Suprapubic skin (tissue), 4 donors: ENCODE results near the gene CEP112. TPM values are rescaled to one million over a fixed set of nuclear protein-coding genes. Genes with fewer than 3 reads are reported as not detected.

Experiments used
- DNase-seq, 2 donors: peaks; one replicate each; pipeline ENCODE4 v3.0.0-alpha.2; 2019; ENCODE audit warnings: low spot score in 2 of 2
- H3K27ac ChIP-seq: fragments of 200-600 bp; sonication (generic); one replicate; pipeline ENCODE4 v1.5.1; 2019
- H3K27me3 ChIP-seq: fragments of 200-600 bp; sonication (generic); one replicate; pipeline ENCODE4 v1.5.1; 2019
- H3K36me3 ChIP-seq: fragments of 200-600 bp; sonication (generic); one replicate; pipeline ENCODE4 v1.5.1; 2019
- H3K4me1 ChIP-seq: fragments of 200-600 bp; sonication (generic); one replicate; pipeline ENCODE4 v1.5.1; 2019
- H3K4me3 ChIP-seq: fragments of 200-600 bp; sonication (generic); one replicate; pipeline ENCODE4 v1.5.1; 2019; ENCODE audit warnings: mild to moderate bottlenecking
- H3K9me3 ChIP-seq: fragments of 200-600 bp; sonication (generic); one replicate; pipeline ENCODE4 v1.5.1; 2019
- EP300 ChIP-seq: sonication (generic); formaldehyde crosslinking; IDR thresholded peaks from one replicate; pipeline ENCODE4 v1.6.1; 2017; ENCODE audit warnings: antibody characterized with exemption
- POLR2A ChIP-seq, 2 donors: fragments of 450-650 bp; IDR thresholded peaks; one replicate each; pipeline ENCODE4 v1.6.1; 2017; ENCODE audit warnings: antibody characterized with exemption in 2 of 2, mild to moderate bottlenecking in 2 of 2, moderate library complexity in 2 of 2
- POLR2AphosphoS5 ChIP-seq, 3 donors: sonication (generic); formaldehyde crosslinking; IDR thresholded peaks; one replicate each; pipeline ENCODE4 v1.6.1; 2017; ENCODE audit warnings: antibody characterized with exemption in 3 of 3
- WGBS: methylation state at CpG from one replicate; pipeline ENCODE4 v1.1.5; 2018; 5-methylcytosine and 5-hydroxymethylcytosine counted together
- total RNA-seq, 4 donors: library from RNA; depleted of rRNA; stranded (reverse); fragments of >200 nt; gene quantifications; one replicate each; pipeline ENCODE4 v1.1.0, GENCODE V29; 2016
- TF ChIP-seq, protein P1 (sequence below), 2 donors: fragments of 200-600 bp in 1 of 2; fragments of 450-650 bp in 1 of 2; sonication (generic) in 1 of 2; IDR thresholded peaks; one replicate each; pipeline ENCODE4 v1.5.1; 2016 to 2019; ENCODE audit warnings: antibody characterized with exemption in 2 of 2, mild to moderate bottlenecking in 1 of 2, moderate library complexity in 1 of 2

The CEP112 gene
- total RNA-seq, 4 donors from 2014 or later = 0.68 to 14.1 (median 6.6) TPM

DNA sequence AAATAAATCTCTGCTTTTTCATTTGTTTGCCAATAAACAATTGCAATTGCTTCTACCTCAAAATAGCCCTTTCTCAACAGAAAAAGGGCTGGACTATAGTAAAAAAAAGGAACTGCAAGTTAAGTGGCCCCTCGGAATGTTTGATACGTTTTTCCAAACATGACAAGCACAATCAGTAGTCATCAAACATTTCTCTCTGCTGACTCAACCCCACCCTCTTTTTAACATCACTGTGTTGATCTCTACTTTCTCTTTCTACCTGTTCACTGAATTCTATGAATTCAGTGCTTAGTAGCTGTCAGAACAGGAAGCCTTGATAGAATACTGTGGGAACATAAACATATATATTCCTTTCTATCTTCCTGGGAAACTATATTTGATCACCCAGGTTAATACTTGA is 514.0 kb downstream of the CEP112 start:
- Histone ChIP-seq H3K27ac (no peak overlapping the region), H3K36me3 (no peaks in the 10 kb centered on the region), H3K27me3 (no peaks in the 10 kb centered on the region), H3K4me3 (no peak overlapping the region), H3K4me1 (peaks cover 5% of the 10 kb centered on the region), H3K9me3 (no peaks in the 10 kb centered on the region)
- DNase-seq = no peak
- WGBS = 45% methylated on average over 2 of the region's 2 CpGs
- TF ChIP-seq, protein P1, sequence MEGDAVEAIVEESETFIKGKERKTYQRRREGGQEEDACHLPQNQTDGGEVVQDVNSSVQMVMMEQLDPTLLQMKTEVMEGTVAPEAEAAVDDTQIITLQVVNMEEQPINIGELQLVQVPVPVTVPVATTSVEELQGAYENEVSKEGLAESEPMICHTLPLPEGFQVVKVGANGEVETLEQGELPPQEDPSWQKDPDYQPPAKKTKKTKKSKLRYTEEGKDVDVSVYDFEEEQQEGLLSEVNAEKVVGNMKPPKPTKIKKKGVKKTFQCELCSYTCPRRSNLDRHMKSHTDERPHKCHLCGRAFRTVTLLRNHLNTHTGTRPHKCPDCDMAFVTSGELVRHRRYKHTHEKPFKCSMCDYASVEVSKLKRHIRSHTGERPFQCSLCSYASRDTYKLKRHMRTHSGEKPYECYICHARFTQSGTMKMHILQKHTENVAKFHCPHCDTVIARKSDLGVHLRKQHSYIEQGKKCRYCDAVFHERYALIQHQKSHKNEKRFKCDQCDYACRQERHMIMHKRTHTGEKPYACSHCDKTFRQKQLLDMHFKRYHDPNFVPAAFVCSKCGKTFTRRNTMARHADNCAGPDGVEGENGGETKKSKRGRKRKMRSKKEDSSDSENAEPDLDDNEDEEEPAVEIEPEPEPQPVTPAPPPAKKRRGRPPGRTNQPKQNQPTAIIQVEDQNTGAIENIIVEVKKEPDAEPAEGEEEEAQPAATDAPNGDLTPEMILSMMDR (IDR thresholded peaks at IDR 0.05) = no peak
- TF ChIP-seq POLR2A (IDR thresholded peaks at IDR 0.05) (no peak), EP300 (no peak), POLR2AphosphoS5 (IDR thresholded peaks at IDR 0.05) (no peak)

DNA sequence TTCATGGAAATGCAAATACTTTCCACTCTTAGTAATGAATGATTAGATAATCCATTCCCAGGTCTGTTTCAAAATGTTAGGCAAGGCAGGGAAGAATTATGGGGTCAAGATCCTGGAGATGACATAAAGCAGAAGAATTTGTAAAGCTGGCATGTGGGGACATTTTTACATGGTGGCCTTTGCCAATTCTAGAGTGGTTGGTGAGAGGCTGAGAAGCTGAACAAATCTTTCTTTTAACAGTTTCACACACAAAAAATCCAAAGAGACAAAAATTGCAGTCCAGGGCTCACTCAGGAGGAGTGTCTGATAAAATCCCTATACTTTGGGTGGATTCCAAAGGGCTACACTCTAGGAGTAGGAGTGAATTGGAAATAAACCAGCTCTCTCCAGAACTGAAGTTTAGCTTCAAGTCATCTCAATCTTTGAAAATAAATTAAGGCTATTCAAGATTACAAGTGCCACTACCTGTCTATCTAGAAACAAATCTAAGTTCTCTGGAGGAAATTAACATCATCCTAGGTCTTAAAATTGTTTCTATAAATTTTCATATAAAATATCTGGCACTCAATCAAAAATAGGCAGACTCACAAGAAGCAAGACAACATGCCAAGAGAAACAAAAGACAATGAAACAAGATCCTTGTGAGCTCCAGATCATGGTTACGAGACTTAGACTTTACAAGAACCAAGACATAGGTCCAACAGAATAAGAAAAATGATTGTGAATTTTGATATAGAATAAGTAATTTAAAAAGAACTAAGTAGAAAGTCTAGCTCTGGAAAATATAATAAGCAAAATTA is 517.5 kb downstream of the CEP112 start:
- WGBS = 90% methylated on average over 1 of the region's 1 CpG
- Histone ChIP-seq H3K27ac (no peak overlapping the region), H3K27me3 (no peaks in the 10 kb centered on the region), H3K36me3 (no peaks in the 10 kb centered on the region), H3K4me1 (peaks cover 5% of the 10 kb centered on the region), H3K4me3 (no peak overlapping the region), H3K9me3 (no peaks in the 10 kb centered on the region)
- DNase-seq = no peak
- TF ChIP-seq, protein P1 (IDR thresholded peaks at IDR 0.05) = no peak
- TF ChIP-seq POLR2A (IDR thresholded peaks at IDR 0.05) (no peak), EP300 (no peak), POLR2AphosphoS5 (IDR thresholded peaks at IDR 0.05) (no peak)

DNA sequence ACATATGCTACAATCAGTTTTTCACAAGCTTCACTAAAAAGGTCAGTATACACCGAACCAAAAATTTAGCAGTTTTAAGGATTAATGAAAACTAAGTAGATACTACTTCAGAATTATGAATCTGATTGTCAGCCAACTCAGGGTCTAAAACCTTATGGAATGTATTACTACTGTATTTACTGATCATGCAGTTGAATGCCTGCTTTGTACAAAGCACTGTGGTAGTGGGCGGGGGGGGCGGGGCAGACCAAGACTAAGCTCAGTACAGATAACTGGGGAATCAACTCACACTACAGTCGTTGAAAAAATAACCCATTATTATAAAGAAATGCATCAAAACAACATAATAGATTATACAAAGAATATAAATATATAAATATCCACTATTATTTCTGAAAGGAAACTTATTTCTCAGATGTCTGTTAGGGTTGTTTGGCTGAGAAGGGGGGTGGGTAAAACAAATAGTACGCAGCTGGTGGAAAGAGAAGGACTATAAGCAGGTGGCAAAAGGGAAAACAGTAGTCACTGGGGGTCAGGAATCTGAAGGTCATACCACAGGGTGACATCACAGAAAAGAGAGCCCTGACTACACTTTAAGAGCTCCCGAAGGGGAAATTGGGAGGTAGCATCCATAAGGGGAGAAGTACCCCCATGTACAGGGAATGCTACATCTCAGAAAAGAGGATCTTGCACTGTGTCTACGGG is 521.1 kb downstream of the CEP112 start:
- no peak for DNase-seq

DNA sequence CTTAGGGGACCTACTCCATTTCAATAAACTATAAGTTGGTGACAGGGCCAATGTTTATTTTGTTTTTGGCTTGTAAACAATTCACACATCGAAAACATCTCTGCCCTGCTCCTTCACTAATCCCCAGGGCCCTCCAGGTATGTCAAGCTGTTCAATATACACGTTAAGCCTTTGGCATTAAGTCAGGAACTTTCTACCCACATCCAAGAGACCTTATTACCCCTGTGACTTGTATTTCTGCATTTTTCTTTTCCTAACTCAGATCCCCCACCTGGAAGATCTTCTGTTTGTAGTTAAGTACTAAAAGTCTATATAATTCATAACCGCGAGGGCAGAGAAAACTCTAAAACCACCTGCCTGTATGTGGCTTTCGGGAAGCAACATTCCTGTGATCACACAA is 523.7 kb downstream of the CEP112 start:
- H3K9me3 ChIP-seq = no peaks in the 10 kb centered on the region
- WGBS = 66% methylated on average over 5 of the region's 5 CpGs
- TF ChIP-seq POLR2A (IDR thresholded peaks at IDR 0.05) (no peak), POLR2AphosphoS5 (IDR thresholded peaks at IDR 0.05) (no peak), EP300 (no peak)
- H3K27ac ChIP-seq = no peak overlapping the region
- H3K4me1 ChIP-seq = no peaks in the 10 kb centered on the region
- H3K36me3 ChIP-seq = no peaks in the 10 kb centered on the region
- DNase-seq = no peak
- H3K27me3 ChIP-seq = no peaks in the 10 kb centered on the region
- H3K4me3 ChIP-seq = no peak overlapping the region

More for the DNA sequence above, 521.1 kb downstream of the CEP112 start:
- H3K9me3 ChIP-seq = no peaks in the 10 kb centered on the region
- no peaks in the 10 kb centered on the region for H3K27me3 ChIP-seq
- TF ChIP-seq POLR2A (IDR thresholded peaks at IDR 0.05) (no peak), POLR2AphosphoS5 (IDR thresholded peaks at IDR 0.05) (no peak), EP300 (no peak)
- TF ChIP-seq, protein P1 (IDR thresholded peaks at IDR 0.05) = no peak
- H3K36me3 ChIP-seq = no peaks in the 10 kb centered on the region
- H3K4me3 ChIP-seq = no peak overlapping the region
- H3K4me1 ChIP-seq = no peaks in the 10 kb centered on the region
- WGBS = 90% methylated on average over 7 of the region's 7 CpGs
- H3K27ac ChIP-seq = no peak overlapping the region

DNA sequence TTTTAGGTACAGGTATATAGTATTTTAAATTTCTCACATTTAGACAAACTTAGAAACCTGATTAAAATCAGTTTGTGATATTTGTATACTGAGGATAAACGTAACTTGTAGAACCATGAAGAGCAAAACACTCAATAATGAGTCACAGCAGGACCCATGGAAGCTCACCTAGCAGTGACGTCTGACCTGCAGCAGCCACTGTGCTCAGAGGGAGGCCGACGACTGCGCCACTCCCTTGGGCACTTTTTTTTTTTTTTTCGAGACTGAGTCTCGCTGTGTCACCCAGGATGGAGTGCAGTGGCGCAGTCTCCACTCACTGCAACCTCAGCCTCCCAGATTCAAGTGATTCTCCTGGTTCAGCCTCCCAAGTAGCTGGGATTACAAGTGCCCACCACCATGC is 524.3 kb downstream of the CEP112 start:
- no peak for DNase-seq

More for the DNA sequence above, 524.3 kb downstream of the CEP112 start:
- Histone ChIP-seq H3K9me3 (no peaks in the 10 kb centered on the region), H3K27ac (no peak overlapping the region), H3K27me3 (no peaks in the 10 kb centered on the region), H3K4me3 (no peak overlapping the region), H3K4me1 (no peaks in the 10 kb centered on the region), H3K36me3 (no peaks in the 10 kb centered on the region)
- WGBS = 89% methylated on average over 8 of the region's 8 CpGs
- no peak for TF ChIP-seq POLR2A (IDR thresholded peaks at IDR 0.05)
- TF ChIP-seq EP300 = no peak
- no peak for TF ChIP-seq POLR2AphosphoS5 (IDR thresholded peaks at IDR 0.05)
- TF ChIP-seq, protein P1 (IDR thresholded peaks at IDR 0.05) = no peak
